Left ventricle myocardium inferior (tissue), 1 donor: ENCODE results near the gene SPRR1A. TPM values are rescaled to one million over a fixed set of nuclear protein-coding genes. Genes with fewer than 3 reads are reported as not detected.

Experiments
- DNase-seq: peaks from one replicate; pipeline ENCODE4 v3.0.0-alpha.2; 2020
- H3K27ac ChIP-seq: fragments of 200-600 bp; replicated peaks from 2 replicates; pipeline ENCODE4 v1.8.0; 2021
- H3K27me3 ChIP-seq: fragments of 200-600 bp; 2 replicates; pipeline ENCODE4 v1.8.0; 2021; ENCODE audit warnings: low read depth
- H3K36me3 ChIP-seq: fragments of 200-600 bp; 2 replicates; pipeline ENCODE4 v1.8.0; 2021
- H3K4me1 ChIP-seq: fragments of 200-600 bp; 2 replicates; pipeline ENCODE4 v1.8.0; 2021
- H3K4me3 ChIP-seq: fragments of 200-600 bp; 2 replicates; pipeline ENCODE4 v1.8.0; 2021; ENCODE audit warnings: mild to moderate bottlenecking, moderate library complexity
- H3K9me3 ChIP-seq: fragments of 200-600 bp; replicated peaks from 2 replicates; pipeline ENCODE4 v1.8.0; 2021
- intact Hi-C: fragments of 100-400 bp; cut with micrococcal nuclease; formaldehyde crosslinking; loops from one replicate; pipeline ENCODE4 v1.11.0; 2022
- total RNA-seq: library from RNA; stranded (reverse); fragmentation: NEBNext Ultra II Directional; extraction: Animal tissue kit (Norgen Biotek cat#: 25700); gene quantifications from one replicate; pipeline ENCODE4 v1.2.1, GENCODE V29; 2021
- TF ChIP-seq, protein P1 (sequence below): fragments of 200-600 bp; IDR thresholded peaks from 2 replicates; pipeline ENCODE4 v1.8.0; 2021; ENCODE audit warnings: antibody characterized with exemption, mild to moderate bottlenecking, borderline replicate concordance
- donor health status: DM: no; HTN: yes; CAD: no; lungs with severe emphysema.

The SPRR1A gene
- total RNA-seq, 1 donor from 2014 or later = not detected

DNA sequence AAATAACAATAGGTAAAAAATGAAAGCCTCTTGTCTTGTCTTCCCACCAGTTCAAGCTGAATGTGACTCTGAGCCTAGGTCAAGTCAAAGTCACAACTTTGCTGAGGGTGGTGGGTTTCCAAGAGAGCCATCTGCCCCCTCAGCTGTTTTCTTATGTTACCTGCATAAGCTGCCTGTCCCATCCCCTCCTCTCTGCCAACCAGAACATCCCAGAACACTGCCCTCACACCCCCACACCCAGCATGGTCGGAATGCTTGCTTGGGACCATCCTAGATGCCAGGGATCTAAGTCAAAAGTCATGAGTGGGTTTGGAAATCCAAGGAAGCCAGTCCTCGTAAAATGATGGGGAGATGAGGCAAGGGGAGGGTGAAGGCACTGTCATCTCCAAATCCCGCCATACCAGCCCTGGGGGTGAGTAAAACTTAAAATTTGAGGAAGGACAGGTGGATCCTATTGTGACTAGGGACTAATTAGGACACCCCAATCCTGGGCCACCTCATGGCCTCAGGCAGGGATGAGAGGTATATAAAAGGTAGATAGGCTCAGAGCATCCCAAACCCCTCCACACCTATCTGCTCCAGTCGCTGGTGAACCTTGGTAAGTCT, 37.1 kb upstream of the SPRR1A start, which contains the start of gene SPRR5:
SPRR5 (plus strand) TSS at position 556 of the 606 bp plus-strand sequence. CDS start 1,349 bp downstream, outside the sequence.
- Histone ChIP-seq H3K27me3 (peaks cover 15% of the 10 kb centered on the region), H3K4me1 (no peaks in the 10 kb centered on the region), H3K9me3 (no peaks in the 10 kb centered on the region), H3K36me3 (no peaks in the 10 kb centered on the region), H3K4me3 (no peak within 1 kb of the TSS), H3K27ac (no peak within 1 kb of the TSS)
- no peak for DNase-seq
- TF ChIP-seq, protein P1, sequence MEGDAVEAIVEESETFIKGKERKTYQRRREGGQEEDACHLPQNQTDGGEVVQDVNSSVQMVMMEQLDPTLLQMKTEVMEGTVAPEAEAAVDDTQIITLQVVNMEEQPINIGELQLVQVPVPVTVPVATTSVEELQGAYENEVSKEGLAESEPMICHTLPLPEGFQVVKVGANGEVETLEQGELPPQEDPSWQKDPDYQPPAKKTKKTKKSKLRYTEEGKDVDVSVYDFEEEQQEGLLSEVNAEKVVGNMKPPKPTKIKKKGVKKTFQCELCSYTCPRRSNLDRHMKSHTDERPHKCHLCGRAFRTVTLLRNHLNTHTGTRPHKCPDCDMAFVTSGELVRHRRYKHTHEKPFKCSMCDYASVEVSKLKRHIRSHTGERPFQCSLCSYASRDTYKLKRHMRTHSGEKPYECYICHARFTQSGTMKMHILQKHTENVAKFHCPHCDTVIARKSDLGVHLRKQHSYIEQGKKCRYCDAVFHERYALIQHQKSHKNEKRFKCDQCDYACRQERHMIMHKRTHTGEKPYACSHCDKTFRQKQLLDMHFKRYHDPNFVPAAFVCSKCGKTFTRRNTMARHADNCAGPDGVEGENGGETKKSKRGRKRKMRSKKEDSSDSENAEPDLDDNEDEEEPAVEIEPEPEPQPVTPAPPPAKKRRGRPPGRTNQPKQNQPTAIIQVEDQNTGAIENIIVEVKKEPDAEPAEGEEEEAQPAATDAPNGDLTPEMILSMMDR = no peak
- intact Hi-C loops = no loop called here

DNA sequence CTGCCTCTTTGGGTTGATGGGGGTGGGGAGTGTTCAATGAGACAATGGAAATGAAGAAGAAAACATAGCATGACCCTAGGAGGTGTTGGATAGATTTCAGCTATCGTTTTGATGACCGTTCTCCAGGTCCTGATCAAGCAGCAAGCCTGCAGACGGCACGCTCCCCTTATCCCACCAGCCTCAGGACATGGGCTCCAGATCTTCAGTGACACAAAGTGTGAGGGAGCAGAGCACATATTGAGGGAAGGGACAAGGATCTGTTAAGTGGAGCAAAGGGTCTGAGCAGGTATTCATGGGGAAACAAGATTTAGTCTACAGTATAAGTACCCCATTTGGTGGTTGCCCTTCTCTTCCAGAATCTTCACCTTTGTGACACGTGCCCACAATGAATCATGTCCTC, 32.2 kb upstream of the SPRR1A start:
- no peak overlapping the region for H3K4me3 ChIP-seq
- no peaks in the 10 kb centered on the region for H3K36me3 ChIP-seq
- TF ChIP-seq, protein P1 = no peak
- H3K9me3 ChIP-seq = no peaks in the 10 kb centered on the region
- H3K27ac ChIP-seq = no peak overlapping the region
- DNase-seq = no peak
- H3K27me3 ChIP-seq = peaks cover 13% of the 10 kb centered on the region
- intact Hi-C loops = loop anchor here (2.0 kb wide), 1 partner anchor 31 kb away; no protein-coding TSS in a partner anchor
- no peaks in the 10 kb centered on the region for H3K4me1 ChIP-seq

DNA sequence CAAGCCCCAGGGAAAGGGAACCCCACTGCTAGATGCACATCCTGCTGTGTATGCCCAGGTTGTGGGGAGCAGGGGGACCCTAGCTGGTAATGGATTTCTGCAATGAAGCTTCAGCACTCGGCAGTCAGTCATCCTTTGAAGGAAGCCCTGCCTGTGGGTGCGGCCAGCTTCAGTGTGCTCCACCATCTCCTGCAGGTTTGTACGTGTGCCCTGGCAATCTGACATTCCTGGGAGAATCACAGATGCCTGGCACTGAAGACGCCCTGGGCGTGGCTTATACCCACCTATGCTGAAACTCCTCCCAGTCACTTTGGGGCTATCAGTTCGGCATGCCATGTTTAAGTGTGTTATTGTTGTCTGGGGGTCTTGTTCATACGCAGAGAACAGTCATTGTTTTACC, 30.1 kb upstream of the SPRR1A start:
- DNase-seq = no peak
- Histone ChIP-seq H3K36me3 (no peaks in the 10 kb centered on the region), H3K27me3 (peaks cover 4% of the 10 kb centered on the region), H3K27ac (no peak overlapping the region), H3K4me1 (no peaks in the 10 kb centered on the region), H3K4me3 (no peak overlapping the region), H3K9me3 (no peaks in the 10 kb centered on the region)
- TF ChIP-seq, protein P1 = no peak
- intact Hi-C loops = loop anchor here (2.0 kb wide), 1 partner anchor 29 kb away; no protein-coding TSS in a partner anchor

DNA sequence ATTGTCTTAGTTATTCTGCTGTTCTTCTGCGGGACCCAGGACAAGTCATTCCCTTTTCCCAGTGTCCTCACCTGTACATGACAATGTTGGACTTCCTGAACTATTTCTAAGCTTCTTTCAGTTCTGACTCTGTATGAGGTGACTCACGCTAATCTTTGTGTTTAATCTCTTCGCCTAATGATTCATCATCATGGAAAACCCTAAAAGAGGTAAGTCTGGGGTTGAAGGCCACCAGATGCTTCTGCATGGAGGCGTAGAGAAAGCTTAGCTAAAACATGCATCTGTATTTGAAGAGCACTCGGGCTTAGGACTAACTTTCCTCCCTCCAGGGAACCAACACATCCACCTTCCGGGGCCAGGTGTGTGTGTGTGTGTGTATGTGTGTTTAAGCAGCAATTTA, 29.4 kb upstream of the SPRR1A start:
- TF ChIP-seq, protein P1 = no peak
- no peak overlapping the region for H3K4me3 ChIP-seq
- H3K4me1 ChIP-seq = no peaks in the 10 kb centered on the region
- H3K36me3 ChIP-seq = no peaks in the 10 kb centered on the region
- no peak for DNase-seq
- H3K27me3 ChIP-seq = peaks cover 4% of the 10 kb centered on the region
- no peaks in the 10 kb centered on the region for H3K9me3 ChIP-seq
- intact Hi-C loops = no loop called here
- H3K27ac ChIP-seq = no peak overlapping the region

DNA sequence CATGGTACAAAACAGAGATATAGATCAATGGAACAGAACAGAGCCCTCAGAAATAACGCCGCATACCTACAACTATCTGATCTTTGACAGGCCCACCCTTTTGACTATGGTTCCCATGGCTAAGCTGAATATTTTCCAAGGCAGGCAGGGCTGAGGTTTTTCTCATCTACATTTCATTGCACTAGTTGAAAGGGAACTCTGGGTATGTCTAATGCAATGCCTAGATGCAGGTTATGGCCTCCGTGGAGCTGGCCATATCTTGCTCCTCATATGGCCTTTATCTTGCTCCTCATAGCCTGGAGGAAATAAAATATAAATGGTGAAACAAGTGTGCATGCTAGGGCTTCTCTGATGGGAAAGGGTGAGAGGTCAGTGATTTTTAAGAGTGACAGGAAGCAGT, 26.3 kb upstream of the SPRR1A start:
- Histone ChIP-seq H3K27ac (no peak overlapping the region), H3K4me1 (no peaks in the 10 kb centered on the region), H3K9me3 (no peaks in the 10 kb centered on the region), H3K27me3 (no peaks in the 10 kb centered on the region), H3K36me3 (no peaks in the 10 kb centered on the region), H3K4me3 (no peak overlapping the region)
- DNase-seq = no peak
- intact Hi-C loops = no loop called here
- TF ChIP-seq, protein P1 = no peak
